NB4 (cell line): ENCODE measurements around the gene COX6A2.

Source experiments
- DNase-seq: peaks from one replicate; pipeline ENCODE4 v3.0.0; 2010; ENCODE audit warnings: low read depth
- H3K4me3 ChIP-seq: one replicate; pipeline ENCODE4 v1.5.1; 2011; ENCODE audit warnings: mild to moderate bottlenecking, low read depth, low read length, moderate library complexity
- MAX ChIP-seq: IDR thresholded peaks from 2 replicates; pipeline ENCODE4 v1.6.1; 2011; ENCODE audit warnings: low read depth, low read length
- MYC ChIP-seq: IDR thresholded peaks from 2 replicates; pipeline ENCODE4 v1.6.1; 2011; ENCODE audit warnings: low read depth, low read length
- POLR2A ChIP-seq: IDR thresholded peaks from 2 replicates; pipeline ENCODE4 v1.6.1; 2011; ENCODE audit warnings: mild to moderate bottlenecking; ENCODE audit not compliant: insufficient read length; ENCODE audit errors: extremely low read depth
- TF ChIP-seq, protein P1 (sequence below): IDR thresholded peaks from one replicate; pipeline ENCODE4 v1.5.1; 2012; ENCODE audit warnings: low read depth, low read length

Gene COX6A2

DNA sequence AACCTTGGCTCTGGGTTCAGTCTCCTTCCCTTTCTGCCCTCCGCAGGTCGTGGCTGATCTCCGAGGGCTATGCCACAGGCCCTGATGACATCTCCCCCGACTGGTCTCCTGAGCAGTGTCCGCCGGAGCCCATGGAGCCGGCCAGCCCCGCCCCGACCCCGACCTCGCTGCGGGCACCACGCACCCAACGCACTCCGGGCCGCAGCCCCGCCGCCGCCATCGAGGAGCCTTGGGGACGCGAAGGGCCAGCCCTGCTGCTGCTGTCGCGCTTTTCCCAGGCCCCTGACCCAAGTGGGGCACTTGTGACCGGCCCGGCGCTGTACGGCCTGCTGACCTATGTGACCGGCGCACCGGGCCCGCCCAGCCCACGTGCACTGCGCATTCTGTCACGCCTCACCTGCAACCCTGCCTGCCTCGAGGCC is 36.2 kb upstream of the COX6A2 start:
- TF ChIP-seq, protein P1, sequence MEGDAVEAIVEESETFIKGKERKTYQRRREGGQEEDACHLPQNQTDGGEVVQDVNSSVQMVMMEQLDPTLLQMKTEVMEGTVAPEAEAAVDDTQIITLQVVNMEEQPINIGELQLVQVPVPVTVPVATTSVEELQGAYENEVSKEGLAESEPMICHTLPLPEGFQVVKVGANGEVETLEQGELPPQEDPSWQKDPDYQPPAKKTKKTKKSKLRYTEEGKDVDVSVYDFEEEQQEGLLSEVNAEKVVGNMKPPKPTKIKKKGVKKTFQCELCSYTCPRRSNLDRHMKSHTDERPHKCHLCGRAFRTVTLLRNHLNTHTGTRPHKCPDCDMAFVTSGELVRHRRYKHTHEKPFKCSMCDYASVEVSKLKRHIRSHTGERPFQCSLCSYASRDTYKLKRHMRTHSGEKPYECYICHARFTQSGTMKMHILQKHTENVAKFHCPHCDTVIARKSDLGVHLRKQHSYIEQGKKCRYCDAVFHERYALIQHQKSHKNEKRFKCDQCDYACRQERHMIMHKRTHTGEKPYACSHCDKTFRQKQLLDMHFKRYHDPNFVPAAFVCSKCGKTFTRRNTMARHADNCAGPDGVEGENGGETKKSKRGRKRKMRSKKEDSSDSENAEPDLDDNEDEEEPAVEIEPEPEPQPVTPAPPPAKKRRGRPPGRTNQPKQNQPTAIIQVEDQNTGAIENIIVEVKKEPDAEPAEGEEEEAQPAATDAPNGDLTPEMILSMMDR: no peak
- TF ChIP-seq MAX: no peak
- TF ChIP-seq POLR2A: no peak
- no peak for TF ChIP-seq MYC
- no peak for DNase-seq
- no peak overlapping the region for H3K4me3 ChIP-seq

- TF ChIP-seq, protein P1: no peak
- TF ChIP-seq MYC: no peak
- TF ChIP-seq MAX: no peak
- no peak for DNase-seq
Measured at GRCh38 chr16:31461921-31462804, 34.0 kb upstream of the COX6A2 start.

GRCh38 chr16:31461201-31461920 is 33.2 kb upstream of the COX6A2 start:
- TF ChIP-seq MYC: no peak
- no peak for TF ChIP-seq POLR2A
- TF ChIP-seq, protein P1: no peak
- TF ChIP-seq MAX: no peak
- no peak for DNase-seq
- peak overlapping the region; percentile 86 for H3K4me3 ChIP-seq

More at GRCh38 chr16:31461921-31462804, 34.0 kb upstream of the COX6A2 start:
- H3K4me3 ChIP-seq: no peak overlapping the region

DNA sequence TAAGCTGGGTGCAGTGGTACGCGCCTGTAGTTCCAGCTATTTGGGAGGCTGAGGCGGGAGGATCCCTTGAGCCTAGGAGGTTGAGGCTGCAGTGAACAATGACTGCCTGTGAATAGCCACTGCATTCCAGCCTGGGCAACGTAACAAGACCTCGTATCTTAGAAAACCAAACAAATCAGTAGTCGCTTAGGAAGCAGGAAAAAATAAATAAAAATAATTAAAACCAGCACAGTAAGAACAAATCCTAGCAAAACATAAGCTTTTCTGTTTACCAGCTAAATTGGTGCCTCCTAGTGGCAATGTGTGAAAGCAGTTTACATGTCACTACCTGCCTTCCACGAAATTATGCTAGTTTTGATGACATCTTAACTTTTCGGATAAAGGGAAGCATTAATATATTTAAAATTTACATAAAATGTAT is 32.4 kb upstream of the COX6A2 start:
- peak; percentile 63 for DNase-seq
- no peak for TF ChIP-seq POLR2A
- TF ChIP-seq, protein P1: peak; percentile 68
- peak overlapping the region; percentile 86 for H3K4me3 ChIP-seq

DNA sequence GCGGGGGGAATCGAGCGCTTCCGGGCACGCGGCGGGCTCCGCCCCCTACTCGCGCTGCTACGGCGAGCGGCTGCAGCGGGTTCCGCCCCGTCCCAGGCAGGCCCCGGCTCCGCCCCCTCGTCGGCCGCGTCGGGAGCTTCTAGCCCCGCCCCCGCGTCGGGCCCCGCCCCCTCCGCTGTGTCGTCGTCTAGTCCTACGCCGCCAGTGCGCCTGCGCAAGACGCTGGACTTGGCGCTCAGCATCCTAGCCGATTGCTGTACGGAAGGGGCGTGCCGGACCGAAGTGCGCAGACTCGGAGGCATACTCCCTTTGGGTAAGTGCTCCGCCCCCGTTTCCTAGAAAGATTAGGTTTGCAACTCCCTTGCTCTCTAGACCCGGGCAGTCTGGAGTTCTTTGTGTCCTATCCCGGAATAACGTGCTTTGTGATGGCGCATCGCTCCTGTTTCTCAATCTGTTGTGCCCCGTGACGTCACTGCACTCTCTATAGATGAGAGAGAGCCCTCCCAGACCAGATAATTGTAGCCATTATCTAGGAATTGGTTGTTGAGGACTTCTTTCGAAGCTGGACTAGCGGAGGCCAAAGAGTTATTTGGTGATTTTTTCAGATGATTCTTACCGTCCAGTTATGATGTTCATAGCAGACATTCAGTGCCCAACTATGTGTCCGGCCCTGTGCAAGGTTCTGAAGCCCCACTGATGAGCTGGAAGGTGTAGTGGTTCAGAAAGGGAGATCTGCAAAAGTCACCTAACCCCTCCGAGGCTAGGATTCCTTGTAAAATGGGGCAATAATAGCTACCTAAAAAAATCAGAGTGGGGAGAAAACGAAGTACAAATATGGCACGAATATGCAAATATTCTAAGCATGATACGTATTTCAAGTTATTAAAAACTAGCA is 31.8 kb upstream of the COX6A2 start:
- TF ChIP-seq, protein P1: no peak
- TF ChIP-seq MYC: no peak; the same call in none of the 2 replicates
- TF ChIP-seq MAX: no peak; the same call in 1 of the 2 replicates
- peak; percentile 48 for TF ChIP-seq POLR2A
- DNase-seq: peak; percentile 98
- peak overlapping the region; percentile 94 for H3K4me3 ChIP-seq
